Karpas-422 (cell line): ENCODE results near the gene LASP1NB.

Experiments
- DNase-seq: peaks from one replicate; pipeline ENCODE4 v3.0.0-alpha.2; 2015
- H2AFZ ChIP-seq: fragments of 200-600 bp; sonication (generic); 2 replicates; pipeline ENCODE4 v1.6.1; 2014; ENCODE audit warnings: antibody characterized with exemption, low read length, mixed read lengths
- H3K27ac ChIP-seq: fragments of 200-600 bp; sonication (generic); 2 replicates; pipeline ENCODE4 v1.5.1; 2014; ENCODE audit warnings: mild to moderate bottlenecking, low read length, moderate library complexity
- H3K27me3 ChIP-seq: fragments of 200-600 bp; sonication (generic); 2 replicates; pipeline ENCODE4 v1.6.1; 2014; ENCODE audit warnings: low read length, mixed read lengths
- H3K36me3 ChIP-seq: fragments of 200-600 bp; sonication (generic); 2 replicates; pipeline ENCODE4 v1.6.1; 2014; ENCODE audit warnings: low read length, mixed read lengths; ENCODE audit not compliant: insufficient read depth
- H3K4me1 ChIP-seq: fragments of 200-600 bp; sonication (generic); 2 replicates; pipeline ENCODE4 v1.6.1; 2014; ENCODE audit warnings: mild to moderate bottlenecking, low read length, mixed read lengths
- H3K4me2 ChIP-seq: fragments of 200-600 bp; sonication (generic); 2 replicates; pipeline ENCODE4 v1.6.1; 2014; ENCODE audit warnings: low read length, low read depth, mild to moderate bottlenecking; ENCODE audit not compliant: poor library complexity, severe bottlenecking
- H3K4me3 ChIP-seq: fragments of 200-600 bp; sonication (generic); 2 replicates; pipeline ENCODE4 v1.5.1; 2014; ENCODE audit warnings: mild to moderate bottlenecking, antibody characterized with exemption, low read length, mixed read lengths
- H3K79me2 ChIP-seq: fragments of 200-600 bp; sonication (generic); 2 replicates; pipeline ENCODE4 v1.6.1; 2014; ENCODE audit warnings: mild to moderate bottlenecking, low read length, mixed read lengths
- H3K9ac ChIP-seq: fragments of 200-600 bp; sonication (generic); 2 replicates; pipeline ENCODE4 v1.6.0; 2014; ENCODE audit warnings: low read length
- H3K9me2 ChIP-seq: fragments of 200-600 bp; sonication (generic), shearing (Covaris generic); replicated peaks from 2 replicates; pipeline ENCODE4 v1.6.0; 2014; ENCODE audit warnings: mild to moderate bottlenecking, low read length, moderate library complexity; ENCODE audit not compliant: insufficient read depth
- H3K9me3 ChIP-seq: fragments of 300-700, 200-600 bp; sonication (generic); 2 replicates; pipeline ENCODE4 v1.6.1; 2014; ENCODE audit warnings: low read length, mixed read lengths
- H4K20me1 ChIP-seq: fragments of 200-600 bp; sonication (generic); 2 replicates; pipeline ENCODE4 v1.6.1; 2014; ENCODE audit warnings: mild to moderate bottlenecking, antibody characterized with exemption, low read length, low read depth; ENCODE audit not compliant: insufficient read depth

The LASP1NB gene

DNA sequence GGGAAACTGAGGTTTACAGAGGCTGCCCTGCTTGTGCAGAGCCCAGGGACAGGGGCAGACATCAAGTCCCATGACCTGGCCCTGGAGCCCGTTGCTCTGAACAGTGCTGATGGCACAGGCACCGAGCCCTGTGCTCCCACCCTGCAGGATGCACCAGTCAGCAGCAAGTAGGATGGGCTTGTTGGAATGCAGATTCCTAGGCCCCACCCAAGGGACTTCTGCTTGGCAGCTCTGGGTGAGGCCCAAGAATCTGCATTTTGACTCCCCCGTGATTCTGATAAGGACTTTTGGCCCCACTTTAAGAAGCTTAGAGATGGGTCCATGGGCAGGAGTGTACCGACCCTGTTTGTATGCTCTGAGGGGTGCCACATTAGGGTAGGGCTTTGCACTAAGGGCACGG, 32.3 kb upstream of the LASP1NB start:
- no peak for DNase-seq
- Histone ChIP-seq H2AFZ (no peak overlapping the region), H4K20me1 (0 out of 2 replicates have a peak, but pooled peaks cover 9% of the 10 kb centered on the region), H3K79me2 (peaks cover 10% of the 10 kb centered on the region), H3K27ac (no peak overlapping the region), H3K9ac (no peak overlapping the region), H3K27me3 (no peaks in the 10 kb centered on the region), H3K9me3 (no peaks in the 10 kb centered on the region), H3K36me3 (peaks cover 23% of the 10 kb centered on the region; the same call in 1 of the 2 replicates), H3K4me3 (no peak overlapping the region), H3K9me2 (no peaks in the 10 kb centered on the region), H3K4me2 (no peak overlapping the region), H3K4me1 (peaks cover 7% of the 10 kb centered on the region; the same call in 1 of the 2 replicates)

DNA sequence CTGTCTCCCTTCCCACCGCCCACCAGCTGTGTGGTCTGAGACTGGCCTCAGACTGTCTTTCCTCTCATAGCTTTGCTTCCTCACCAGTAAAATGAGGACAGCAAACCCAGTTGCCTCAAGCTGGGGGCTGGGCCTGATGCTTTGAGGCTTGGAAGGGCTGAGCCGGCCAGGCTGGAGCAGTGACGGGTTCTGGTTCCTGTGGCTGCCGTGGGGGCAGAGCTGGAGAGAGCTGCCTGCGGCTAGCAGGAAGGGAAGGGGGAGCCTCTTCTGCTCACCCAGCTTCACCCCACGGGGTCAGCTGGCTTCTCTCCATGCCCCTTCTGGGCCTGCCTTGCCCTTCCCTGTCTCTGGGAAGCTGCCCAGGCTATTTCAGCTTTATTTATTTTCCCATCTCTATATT, 31.8 kb upstream of the LASP1NB start:
- no peak for DNase-seq
- H3K9ac ChIP-seq = no peak overlapping the region
- H3K9me3 ChIP-seq = no peaks in the 10 kb centered on the region
- H3K27me3 ChIP-seq = no peaks in the 10 kb centered on the region
- no peak overlapping the region for H3K4me2 ChIP-seq
- 0 out of 2 replicates have a peak, but pooled peaks cover 8% of the 10 kb centered on the region for H4K20me1 ChIP-seq
- H3K4me3 ChIP-seq = no peak overlapping the region
- H3K9me2 ChIP-seq = no peaks in the 10 kb centered on the region
- peaks cover 10% of the 10 kb centered on the region for H3K4me1 ChIP-seq
- no peak overlapping the region for H3K27ac ChIP-seq
- H3K36me3 ChIP-seq = peaks cover 23% of the 10 kb centered on the region; the same call in 1 of the 2 replicates
- H3K79me2 ChIP-seq = peaks cover 7% of the 10 kb centered on the region
- no peak overlapping the region for H2AFZ ChIP-seq

DNA sequence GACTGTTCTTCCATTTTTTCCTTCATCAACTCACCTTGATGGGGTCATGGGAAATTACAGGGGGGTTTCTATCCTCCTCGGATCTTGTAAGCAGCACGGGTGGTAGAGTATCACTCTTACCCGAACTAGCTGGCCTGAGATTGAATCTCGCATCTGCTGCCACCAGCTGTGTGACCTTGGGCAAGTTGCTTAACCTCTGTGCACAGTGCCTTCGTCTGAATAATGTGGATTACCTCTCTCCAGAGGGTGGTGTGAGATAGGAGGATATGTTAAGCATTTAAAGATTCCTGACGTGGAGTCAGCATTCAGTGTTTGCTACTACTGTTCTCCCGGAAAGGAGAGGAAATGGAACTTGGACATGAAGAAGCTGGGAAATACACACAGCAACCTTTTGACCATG, 31.1 kb upstream of the LASP1NB start:
- Histone ChIP-seq H3K4me1 (peaks cover 14% of the 10 kb centered on the region), H3K27me3 (no peaks in the 10 kb centered on the region), H3K4me2 (no peak overlapping the region), H3K9me3 (no peaks in the 10 kb centered on the region), H3K36me3 (peaks cover 23% of the 10 kb centered on the region; the same call in 1 of the 2 replicates), H2AFZ (no peak overlapping the region), H3K9ac (no peak overlapping the region), H3K9me2 (no peaks in the 10 kb centered on the region), H3K27ac (no peak overlapping the region), H4K20me1 (0 out of 2 replicates have a peak, but pooled peaks cover 4% of the 10 kb centered on the region), H3K79me2 (peaks cover under 1% of the 10 kb centered on the region; the same call in 1 of the 2 replicates), H3K4me3 (no peak overlapping the region)
- DNase-seq = no peak

DNA sequence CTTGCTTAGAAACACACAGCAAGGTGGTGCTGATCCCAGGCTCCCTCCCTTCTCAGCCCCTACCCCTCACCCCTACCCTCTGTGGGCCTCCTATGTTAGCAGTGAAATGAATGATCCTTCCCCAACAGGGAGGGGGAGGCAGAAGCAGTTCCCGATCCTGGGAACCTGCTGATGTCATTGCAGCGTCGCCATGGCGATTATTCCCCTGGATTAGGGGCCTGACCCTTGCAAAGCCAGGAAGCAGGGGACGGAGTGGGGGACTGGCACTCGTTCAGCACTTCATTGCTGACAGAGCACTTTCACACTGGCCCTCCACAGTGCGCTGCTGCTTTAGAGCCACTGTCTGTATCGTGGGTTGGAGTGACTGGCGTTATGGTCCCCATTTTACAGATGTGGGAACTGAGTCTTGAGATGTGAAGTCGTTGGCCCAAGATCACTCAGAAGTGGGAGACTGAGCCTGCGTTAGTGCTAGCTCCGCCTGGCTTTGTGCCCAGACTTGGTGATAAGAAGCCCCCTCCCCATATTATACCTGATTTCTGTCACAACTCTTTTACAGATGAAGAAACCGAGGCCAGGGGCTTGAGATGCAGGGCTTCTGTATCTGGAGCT, 29.0 kb upstream of the LASP1NB start:
- H3K27ac ChIP-seq = no peak overlapping the region
- 0 out of 2 replicates have a peak, but pooled peaks cover 7% of the 10 kb centered on the region for H3K79me2 ChIP-seq

DNA sequence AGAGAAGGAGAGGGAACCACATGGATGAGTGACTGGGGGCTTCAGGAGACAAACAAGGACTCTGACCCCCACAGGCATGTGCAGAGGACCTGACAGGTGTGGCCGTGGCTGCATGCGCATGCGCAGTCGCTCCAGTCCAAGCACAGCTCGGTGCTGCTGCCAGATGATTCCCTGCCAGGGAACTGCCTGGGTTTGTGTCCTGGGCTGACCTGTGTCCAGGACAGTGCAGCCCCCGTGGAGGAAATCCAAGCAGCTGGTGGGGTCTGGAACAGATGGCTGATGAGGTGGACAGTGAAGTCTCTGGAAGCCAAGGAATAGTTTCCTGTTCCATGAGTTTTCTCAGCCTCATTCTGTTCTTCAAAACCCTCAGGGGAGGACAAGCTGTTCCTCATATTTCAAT, 28.2 kb upstream of the LASP1NB start:
- H2AFZ ChIP-seq = no peak overlapping the region
- H3K9me3 ChIP-seq = no peaks in the 10 kb centered on the region
- H3K27me3 ChIP-seq = no peaks in the 10 kb centered on the region
- H3K36me3 ChIP-seq = 0 out of 2 replicates have a peak, but pooled peaks cover 16% of the 10 kb centered on the region
- peaks cover 10% of the 10 kb centered on the region for H3K4me1 ChIP-seq
- no peaks in the 10 kb centered on the region for H4K20me1 ChIP-seq
- no peak overlapping the region for H3K4me3 ChIP-seq
- 0 out of 2 replicates have a peak, but pooled peaks cover 7% of the 10 kb centered on the region for H3K79me2 ChIP-seq
- no peak for DNase-seq
- no peaks in the 10 kb centered on the region for H3K9me2 ChIP-seq
- no peak overlapping the region for H3K27ac ChIP-seq
- H3K9ac ChIP-seq = no peak overlapping the region
- H3K4me2 ChIP-seq = no peak overlapping the region

More for the DNA sequence above, 29.0 kb upstream of the LASP1NB start:
- Histone ChIP-seq H3K4me1 (peaks cover 14% of the 10 kb centered on the region), H3K4me3 (no peak overlapping the region), H2AFZ (no peak overlapping the region), H3K4me2 (no peak overlapping the region), H3K9me2 (no peaks in the 10 kb centered on the region), H3K27me3 (no peaks in the 10 kb centered on the region), H3K9me3 (no peaks in the 10 kb centered on the region), H3K36me3 (peaks cover 19% of the 10 kb centered on the region; the same call in 1 of the 2 replicates), H4K20me1 (no peaks in the 10 kb centered on the region), H3K9ac (no peak overlapping the region)
- DNase-seq = no peak

DNA sequence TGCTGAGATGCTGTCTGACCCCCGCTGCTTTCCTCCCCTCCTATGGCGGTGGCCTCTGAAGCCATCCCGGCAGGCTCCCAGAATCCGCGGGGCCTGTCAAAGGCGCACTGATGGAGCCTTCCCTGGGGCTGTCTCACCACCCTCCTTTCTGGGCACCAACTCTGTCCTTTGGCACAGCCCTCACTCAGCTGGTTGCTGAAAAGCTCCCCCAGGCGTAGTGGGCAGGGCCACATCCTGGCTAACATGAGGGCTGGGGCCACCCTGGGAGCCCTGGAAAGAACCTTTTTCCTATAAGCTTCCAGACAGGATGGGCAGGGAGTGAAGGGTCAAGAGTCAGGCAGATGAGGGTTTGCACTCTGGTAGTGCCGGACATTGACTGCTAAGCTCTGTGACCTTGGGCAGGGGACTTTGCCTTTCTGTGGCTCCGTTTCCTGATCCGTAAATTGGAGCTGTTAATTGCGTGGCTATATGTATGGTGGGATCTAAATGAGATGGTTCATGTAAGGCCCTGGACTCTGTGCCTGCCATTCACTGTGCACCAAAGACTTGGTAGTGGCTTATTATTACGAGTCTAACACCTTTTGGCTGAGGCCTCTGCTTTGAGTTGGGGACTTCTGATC, 27.6 kb upstream of the LASP1NB start:
- no peak overlapping the region for H3K4me3 ChIP-seq
- H3K9ac ChIP-seq = no peak overlapping the region
- H3K9me2 ChIP-seq = no peaks in the 10 kb centered on the region

DNA sequence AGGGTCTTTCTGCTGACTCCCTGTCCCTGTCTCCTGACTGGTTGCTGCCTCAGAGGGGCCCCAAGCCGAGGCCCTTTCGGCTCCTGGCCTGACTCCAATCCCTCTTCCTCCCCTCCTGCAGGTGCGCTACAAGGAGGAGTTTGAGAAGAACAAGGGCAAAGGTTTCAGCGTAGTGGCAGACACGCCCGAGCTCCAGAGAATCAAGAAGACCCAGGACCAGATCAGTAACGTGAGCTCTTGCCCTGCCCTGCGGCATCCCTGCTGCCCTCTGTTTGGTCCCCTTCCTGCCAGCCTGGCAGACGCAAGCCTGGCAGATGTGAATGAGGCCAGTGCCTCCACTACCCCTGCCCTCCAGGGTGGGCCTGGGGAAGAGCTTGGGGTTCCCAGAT, 27.1 kb upstream of the LASP1NB start:
- no peaks in the 10 kb centered on the region for H3K9me2 ChIP-seq
- H3K4me2 ChIP-seq = no peak overlapping the region
- H3K27me3 ChIP-seq = no peaks in the 10 kb centered on the region
- no peak overlapping the region for H3K27ac ChIP-seq
- DNase-seq = no peak
- H3K9me3 ChIP-seq = no peaks in the 10 kb centered on the region
- no peak overlapping the region for H3K4me3 ChIP-seq
- 0 out of 2 replicates have a peak, but pooled peaks cover 12% of the 10 kb centered on the region for H3K79me2 ChIP-seq
- no peak overlapping the region for H2AFZ ChIP-seq
- H3K4me1 ChIP-seq = peaks cover 10% of the 10 kb centered on the region
- no peaks in the 10 kb centered on the region for H4K20me1 ChIP-seq
- H3K9ac ChIP-seq = no peak overlapping the region; the same call in 1 of the 2 replicates
- H3K36me3 ChIP-seq = peaks cover 14% of the 10 kb centered on the region

More for the DNA sequence above, 27.6 kb upstream of the LASP1NB start:
- H3K27me3 ChIP-seq = no peaks in the 10 kb centered on the region
- H3K36me3 ChIP-seq = peaks cover 13% of the 10 kb centered on the region; the same call in 1 of the 2 replicates
- 0 out of 2 replicates have a peak, but pooled peaks cover 7% of the 10 kb centered on the region for H3K79me2 ChIP-seq
- H3K27ac ChIP-seq = no peak overlapping the region
- H2AFZ ChIP-seq = no peak overlapping the region
- DNase-seq = no peak
- H3K4me1 ChIP-seq = peaks cover 10% of the 10 kb centered on the region
- H4K20me1 ChIP-seq = no peaks in the 10 kb centered on the region
- no peaks in the 10 kb centered on the region for H3K9me3 ChIP-seq
- no peak overlapping the region for H3K4me2 ChIP-seq

DNA sequence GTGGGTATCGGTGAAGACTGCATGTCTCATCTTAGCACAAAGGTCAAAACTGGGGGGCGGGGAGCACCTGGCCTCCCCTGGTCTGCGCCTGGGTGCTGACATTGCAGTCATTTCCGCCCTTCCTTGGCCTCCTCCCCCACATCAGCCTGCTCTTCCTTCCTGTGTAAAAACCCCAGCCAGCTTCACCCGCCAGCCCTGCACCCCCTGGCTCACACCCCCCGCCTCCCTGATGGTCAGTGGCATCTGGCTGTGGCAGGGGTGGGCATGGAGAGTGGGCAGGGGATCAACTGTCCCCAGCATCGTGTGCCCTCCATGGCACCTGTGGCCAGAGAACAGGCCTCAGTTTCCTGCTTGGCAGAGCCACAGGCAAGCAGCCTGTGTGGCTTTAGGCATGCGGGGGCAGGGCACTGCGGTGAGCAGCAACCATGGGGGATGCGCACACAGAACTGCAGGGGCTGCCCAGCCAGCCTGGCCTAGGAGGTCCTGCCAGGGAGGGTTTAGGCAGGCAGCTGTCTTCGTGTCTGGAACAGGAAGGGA, 26.5 kb upstream of the LASP1NB start:
- Histone ChIP-seq H3K36me3 (peaks cover 16% of the 10 kb centered on the region), H2AFZ (no peak overlapping the region), H3K4me2 (no peak overlapping the region), H4K20me1 (no peaks in the 10 kb centered on the region), H3K4me1 (peaks cover 10% of the 10 kb centered on the region), H3K9ac (no peak overlapping the region; the same call in 1 of the 2 replicates), H3K9me2 (no peaks in the 10 kb centered on the region), H3K79me2 (0 out of 2 replicates have a peak, but pooled peaks cover 16% of the 10 kb centered on the region), H3K27me3 (no peaks in the 10 kb centered on the region), H3K9me3 (no peaks in the 10 kb centered on the region), H3K4me3 (no peak overlapping the region), H3K27ac (no peak overlapping the region; the same call in 1 of the 2 replicates)
- DNase-seq = no peak
